Thoracic aorta (tissue), 2 donors: ENCODE measurements around the gene NR3C2. TPM values are rescaled to one million over a fixed set of nuclear protein-coding genes. Genes with fewer than 3 reads are reported as not detected.

Experiments
- ATAC-seq: fragments of 150-250 bp; one replicate; pipeline ENCODE4 v1.8.0; 2017; ENCODE audit warnings: low read depth; ENCODE audit not compliant: insufficient number of reproducible peaks, low FRiP score
- DNase-seq: peaks from one replicate; pipeline ENCODE4 v3.0.0-alpha.2; 2020; ENCODE audit warnings: low spot score
- H3K27ac ChIP-seq, 2 donors: fragments of 200-600 bp; sonication (generic); 1 replicate in 1 of 2; 2 replicates in 1 of 2; pipeline ENCODE4 v1.5.1; 2016; ENCODE audit warnings: mild to moderate bottlenecking in 2 of 2, moderate library complexity in 2 of 2
- H3K27me3 ChIP-seq: fragments of 200-600 bp; sonication (generic); replicated peaks from 2 replicates; pipeline ENCODE4 v1.6.0; 2016; ENCODE audit warnings: mild to moderate bottlenecking; ENCODE audit not compliant: insufficient read depth
- H3K36me3 ChIP-seq: fragments of 200-600 bp; sonication (generic); one replicate; pipeline ENCODE4 v1.5.1; 2016
- H3K4me1 ChIP-seq, 2 donors: fragments of 200-600 bp; sonication (generic); 1 replicate in 1 of 2; 2 replicates in 1 of 2; pipeline versions ENCODE4 v1.5.1 to v1.6.0; 2016; ENCODE audit warnings: low read depth in 2 of 2, mild to moderate bottlenecking in 1 of 2; ENCODE audit not compliant: control insufficient read depth in 1 of 2
- H3K4me3 ChIP-seq: fragments of 200-600 bp; sonication (generic); 2 replicates; pipeline ENCODE4 v1.5.1; 2016; ENCODE audit warnings: mild to moderate bottlenecking
- H3K9me3 ChIP-seq: fragments of 200-600 bp; sonication (generic); 2 replicates; pipeline ENCODE4 v1.5.1; 2016
- CTCF ChIP-seq: fragments of 200-600 bp; sonication (generic); IDR thresholded peaks from one replicate; pipeline ENCODE4 v1.5.1; 2019; ENCODE audit warnings: antibody characterized with exemption
- total RNA-seq, 2 donors: library from RNA; depleted of rRNA; stranded (reverse); fragments of >200 nt; gene quantifications; one replicate each; pipeline versions ENCODE4 v1.1.0 to v1.2.3, GENCODE V29; 2016

NR3C2 gene
- total RNA-seq: 10 to 100 TPM; 11.2 to 18.1 TPM

- Histone ChIP-seq H3K9me3 (no peaks in the 10 kb centered on the region), H3K27me3 (no peaks in the 10 kb centered on the region), H3K4me1 (peaks cover 3 to 40% of the 10 kb centered on the region in 2 donors), H3K4me3 (peak within 1 kb of the TSS; percentile 100), H3K27ac (peak within 1 kb of the TSS; percentile 95 to 98), H3K36me3 (no peaks in the 10 kb centered on the region)
- ATAC-seq: peak; percentile 90
- no peak for TF ChIP-seq CTCF
- peak; percentile 98 for DNase-seq
These were observed at the start of gene NR3C2 for GRCh38 chr4:148441986-148442831. Gene NR3C2, minus strand, starts transcription at chr4:148442414.

- Histone ChIP-seq H3K4me1 (no peaks in the 10 kb centered on the region), H3K27me3 (no peaks in the 10 kb centered on the region), H3K4me3 (no peak overlapping the region), H3K27ac (no peak overlapping the region), H3K36me3 (no peaks in the 10 kb centered on the region), H3K9me3 (peaks cover 3% of the 10 kb centered on the region)
- ATAC-seq (no peak), DNase-seq (no peak)
- TF ChIP-seq CTCF: no peak
These were observed 45.0 kb upstream of the NR3C2 start for GRCh38 chr4:148487181-148487580.

GRCh38 chr4:148481636-148482035 lies 39.4 kb upstream of the NR3C2 start:
- no peak for TF ChIP-seq CTCF
- Histone ChIP-seq H3K9me3 (peaks cover 3% of the 10 kb centered on the region), H3K4me3 (no peak overlapping the region), H3K27me3 (no peaks in the 10 kb centered on the region), H3K36me3 (no peaks in the 10 kb centered on the region), H3K27ac (no peak overlapping the region), H3K4me1 (no peaks in the 10 kb centered on the region)
- ATAC-seq (no peak), DNase-seq (no peak)

- no peaks in the 10 kb centered on the region for H3K9me3 ChIP-seq
- no peaks in the 10 kb centered on the region for H3K27me3 ChIP-seq
- ATAC-seq (no peak), DNase-seq (no peak)
- no peak for TF ChIP-seq CTCF
- no peaks in the 10 kb centered on the region for H3K36me3 ChIP-seq
- H3K4me3 ChIP-seq: no peak overlapping the region
- H3K27ac ChIP-seq: no peak overlapping the region
- H3K4me1 ChIP-seq: no peaks in the 10 kb centered on the region
These were observed 35.1 kb upstream of the NR3C2 start for GRCh38 chr4:148477276-148477675.

- H3K27me3 ChIP-seq: no peaks in the 10 kb centered on the region
- no peaks in the 10 kb centered on the region for H3K9me3 ChIP-seq
- H3K36me3 ChIP-seq: no peaks in the 10 kb centered on the region
- no peak for ATAC-seq
- H3K27ac ChIP-seq: no peak overlapping the region
- TF ChIP-seq CTCF: no peak
- no peak overlapping the region for H3K4me3 ChIP-seq
- no peaks in the 10 kb centered on the region for H3K4me1 ChIP-seq
- no peak for DNase-seq
These were observed 27.7 kb upstream of the NR3C2 start for GRCh38 chr4:148469938-148470337.
